IMR-90 (cell line): ENCODE data around the gene DENND1B. TPM values are rescaled to one million over a fixed set of nuclear protein-coding genes. Genes with fewer than 3 reads are reported as not detected.
A peak's percentile ranks its signal among the peaks of the same experiment; 100 is the strongest.

ENCODE experiments used
- ATAC-seq: fragments of 200-7000 bp; cut with Tn5 transposase; 2 replicates; pipeline ENCODE4 v1.9.1; 2020; ENCODE audit warnings: low read depth, mild to moderate bottlenecking, moderate library complexity
- BruUV-seq: library from RNA; stranded (reverse); fragments of 400-500 nt; replicated peaks from 2 replicates; lab custom pipeline; 2021; lab: Mats Ljungman, UMichigan
- CTCF ChIA-PET: fragments of 300-600 bp; formaldehyde crosslinking; extraction: SDS; loops from one replicate; lab custom pipeline; 2021; ENCODE audit warnings: antibody characterized with exemption; lab: Yijun Ruan, JAX
- POLR2A ChIA-PET: fragments of 300-600 bp; sonication (Branson Sonifier 250); formaldehyde crosslinking; loops from one replicate; lab custom pipeline; 2022; ENCODE audit warnings: antibody characterized with exemption; ENCODE audit not compliant: unreplicated experiment; lab: Charles Lee
- DNase-seq: peaks from one replicate; pipeline ENCODE4 v3.0.0; 2013
- H2AFZ ChIP-seq: replicated peaks from 2 replicates; pipeline ENCODE3; 2013; ENCODE audit warnings: low read length, mild to moderate bottlenecking; ENCODE audit not compliant: poor library complexity
- H2AK5ac ChIP-seq: 2 replicates; pipeline ENCODE4 v1.6.1; 2013; ENCODE audit warnings: low read depth, low read length, inconsistent platforms
- H2AK9ac ChIP-seq: replicated peaks from 2 replicates; pipeline ENCODE3; 2013; ENCODE audit warnings: mild to moderate bottlenecking, low read depth, low read length, moderate library complexity; ENCODE audit not compliant: poor library complexity
- H2BK120ac ChIP-seq: 2 replicates; pipeline ENCODE4 v1.6.1; 2013; ENCODE audit warnings: low read depth, low read length, inconsistent platforms
- H2BK15ac ChIP-seq: 3 replicates; pipeline ENCODE4 v1.6.1; 2013; ENCODE audit warnings: low read depth, low read length, inconsistent platforms
- H2BK20ac ChIP-seq: 2 replicates; pipeline ENCODE4 v1.6.1; 2013; ENCODE audit warnings: low read depth, mild to moderate bottlenecking, inconsistent platforms, low read length, moderate library complexity
- H2BK5ac ChIP-seq: 2 replicates; pipeline ENCODE4 v1.6.1; 2013; ENCODE audit warnings: mild to moderate bottlenecking, low read depth, low read length, inconsistent platforms; ENCODE audit not compliant: poor library complexity, severe bottlenecking
- H3K14ac ChIP-seq: replicated peaks from 2 replicates; pipeline ENCODE4 v1.6.1; 2013; ENCODE audit warnings: low read depth, low read length, inconsistent platforms
- H3K18ac ChIP-seq: 2 replicates; pipeline ENCODE4 v1.6.1; 2013; ENCODE audit warnings: low read depth, low read length, control low read depth
- H3K23ac ChIP-seq: 2 replicates; pipeline ENCODE4 v1.6.1; 2013; ENCODE audit warnings: low read depth, low read length, inconsistent platforms
- H3K27ac ChIP-seq: 2 replicates; pipeline ENCODE4 v1.5.1; 2013; ENCODE audit warnings: mild to moderate bottlenecking, control low read depth, low read length; ENCODE audit not compliant: insufficient read depth
- H3K27me3 ChIP-seq: 2 replicates; pipeline ENCODE4 v1.6.1; 2013; ENCODE audit warnings: low read length; ENCODE audit not compliant: control insufficient read depth, insufficient read depth
- H3K36me3 ChIP-seq: 2 replicates; pipeline ENCODE4 v1.6.1; 2013; ENCODE audit warnings: low read length, mixed read lengths; ENCODE audit not compliant: control insufficient read depth, insufficient read depth
- H3K4ac ChIP-seq: 2 replicates; pipeline ENCODE4 v1.6.1; 2013; ENCODE audit warnings: low read depth, low read length, inconsistent platforms
- H3K4me1 ChIP-seq: 2 replicates; pipeline ENCODE4 v1.6.1; 2013; ENCODE audit warnings: low read length, mixed read lengths; ENCODE audit not compliant: control insufficient read depth, insufficient read depth
- H3K4me2 ChIP-seq: 2 replicates; pipeline ENCODE4 v1.6.1; 2013; ENCODE audit warnings: low read depth, mild to moderate bottlenecking, control low read depth, low read length, moderate library complexity
- H3K4me3 ChIP-seq: 2 replicates; pipeline ENCODE4 v1.5.1; 2013; ENCODE audit warnings: low read depth, mild to moderate bottlenecking, control low read depth, low read length, moderate library complexity; ENCODE audit not compliant: insufficient read depth
- H3K56ac ChIP-seq: 2 replicates; pipeline ENCODE4 v1.6.1; 2013; ENCODE audit warnings: low read length, inconsistent platforms; ENCODE audit not compliant: insufficient read depth; ENCODE audit errors: extremely low read depth
- H3K79me1 ChIP-seq, 2 experiments: 2 replicates each; pipeline ENCODE4 v1.6.1; 2013; ENCODE audit warnings: low read length in 2 of 2, inconsistent platforms in 1 of 2, low read depth in 1 of 2
- H3K9ac ChIP-seq: 2 replicates; pipeline ENCODE4 v1.6.1; 2013; ENCODE audit warnings: low read depth, low read length, control low read depth
- H3K9me1 ChIP-seq: 2 replicates; pipeline ENCODE4 v1.6.1; 2013; ENCODE audit warnings: low read length, inconsistent platforms; ENCODE audit not compliant: insufficient read depth
- H3K9me3 ChIP-seq: 2 replicates; pipeline ENCODE4 v1.6.1; 2013; ENCODE audit warnings: low read length; ENCODE audit not compliant: control insufficient read depth, insufficient read depth
- H4K20me1 ChIP-seq: 2 replicates; pipeline ENCODE4 v1.6.1; 2013; ENCODE audit warnings: low read length, inconsistent platforms; ENCODE audit not compliant: insufficient read depth
- H4K5ac ChIP-seq: 2 replicates; pipeline ENCODE4 v1.6.1; 2013; ENCODE audit warnings: mild to moderate bottlenecking, low read depth, low read length, control low read depth
- H4K8ac ChIP-seq, 2 experiments: 2 replicates each; pipeline ENCODE4 v1.6.1; 2013; ENCODE audit warnings: low read depth in 2 of 2, low read length in 2 of 2, control low read depth in 1 of 2, inconsistent platforms in 1 of 2
- H4K91ac ChIP-seq: 2 replicates; pipeline ENCODE4 v1.6.1; 2013; ENCODE audit warnings: low read depth, low read length, inconsistent platforms; ENCODE audit not compliant: insufficient read depth
- BHLHE40 ChIP-seq: fragments of 150-350 bp; IDR thresholded peaks from 2 replicates; pipeline ENCODE4 v1.6.1; 2016; ENCODE audit warnings: mild to moderate bottlenecking, low read depth, low read length
- CEBPB ChIP-seq: IDR thresholded peaks from 2 replicates; pipeline ENCODE4 v1.6.1; 2012; ENCODE audit warnings: low read depth, low read length, improper control_type of control experiment
- MXI1 ChIP-seq: IDR thresholded peaks from 2 replicates; pipeline ENCODE4 v1.6.1; 2012; ENCODE audit warnings: low read depth, mild to moderate bottlenecking, low read length, moderate library complexity, borderline replicate concordance
- WGBS, 2 experiments: methylation state at CpG; one replicate each; pipeline versions ENCODE4 v1.1.5 to v1.1.7; 2013; ENCODE audit warnings: missing lambda C conversion rate in 2 of 2; ENCODE audit not compliant: insufficient read length in 1 of 2; ENCODE audit errors: extremely low coverage in 2 of 2; 5-methylcytosine and 5-hydroxymethylcytosine counted together
- dilution Hi-C: fragments of 300-500 bp; cut with HindIII; formaldehyde crosslinking; loops from one replicate; pipeline ENCODE4 v1.14.3; 2018; ENCODE audit warnings: low sequenced_read_pairs; ENCODE audit not compliant: unreplicated experiment
- in situ Hi-C: fragments of 300-500 bp; cut with MboI; formaldehyde crosslinking; loops from 3 replicates; pipeline ENCODE4 v1.14.3; 2019; ENCODE audit warnings: low sequenced_read_pairs, inconsistent platforms, mixed read lengths
- intact Hi-C: fragments of 100-400 bp; cut with micrococcal nuclease; formaldehyde crosslinking; loops from 2 replicates; pipeline ENCODE4 v1.10.0; 2022
- polyA plus RNA-seq, 3 experiments: library from polyadenylated mRNA; depleted of rRNA; stranded (reverse); fragments of >200 nt; gene quantifications; 2 replicates each; pipeline ENCODE4 v1.2.3, GENCODE V29; 2012; ENCODE audit warnings: low replicate concordance in 1 of 3
- total RNA-seq: library from RNA; depleted of rRNA; stranded (reverse); fragments of >200 nt; gene quantifications from 2 replicates; pipeline ENCODE4 v1.2.3, GENCODE V29; 2012

The DENND1B gene
- total and polyA plus RNA-seq, 2 of the 4 experiments (the other 2 are of a cell fraction): 4.0 to 24.2 TPM

DNA sequence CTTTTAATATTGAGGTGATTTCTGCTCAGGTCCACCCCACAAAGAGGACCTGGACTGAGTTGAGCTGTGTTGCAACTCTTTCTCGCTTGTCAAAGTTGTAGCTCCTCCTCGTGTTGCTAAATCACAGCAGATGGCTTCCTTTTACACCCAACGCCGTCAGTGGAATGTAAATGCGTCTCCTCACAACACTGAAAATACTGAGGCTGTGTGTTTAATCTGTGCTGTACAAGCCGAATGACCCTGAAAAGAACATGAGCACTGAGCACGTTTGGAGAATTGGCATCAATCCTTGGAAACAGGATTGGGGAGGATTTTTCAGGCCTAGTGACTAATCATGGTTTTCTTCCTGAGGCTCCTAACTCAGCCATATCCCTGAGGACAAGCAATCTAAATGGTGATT is 311.2 kb downstream of the DENND1B start:
- Histone ChIP-seq H2BK5ac (no peak overlapping the region), H3K9me3 (no peaks in the 10 kb centered on the region), H2BK15ac (no peak overlapping the region), H3K9ac (no peak overlapping the region), H3K23ac (no peak overlapping the region), H4K5ac (no peak overlapping the region), H4K8ac (no peak overlapping the region), H3K14ac (no peak overlapping the region), H3K27me3 (peaks cover 1% of the 10 kb centered on the region; the same call in 1 of the 2 replicates), H3K9me1 (no peaks in the 10 kb centered on the region), H3K18ac (no peak overlapping the region), H2AK9ac (no peak overlapping the region), H3K4me2 (peak overlapping the region; percentile 25), H3K4me3 (no peak overlapping the region), H3K36me3 (no peaks in the 10 kb centered on the region), H2AK5ac (no peak overlapping the region), H4K91ac (no peak overlapping the region), H4K20me1 (no peaks in the 10 kb centered on the region), H2BK20ac (no peak overlapping the region), H2BK120ac (no peak overlapping the region), H3K79me1 (no peaks in the 10 kb centered on the region), H3K56ac (no peak overlapping the region), H3K4me1 (no peaks in the 10 kb centered on the region), H3K27ac (no peak overlapping the region), H3K4ac (no peak overlapping the region), H2AFZ (peak overlapping the region; percentile 65)
- ATAC-seq (peak; percentile 93), DNase-seq (peak; percentile 79)
- ChIA-PET POLR2A (no interaction called here), CTCF (no interaction called here)
- dilution Hi-C loops: no loop called here
- peak; percentile 88 for TF ChIP-seq CEBPB
- no peak for TF ChIP-seq MXI1
- TF ChIP-seq BHLHE40: peak; percentile 51; the same call in 1 of the 2 replicates
- intact Hi-C loops: no loop called here
- no CpG with 5 or more reads among the region's 7 CpGs for WGBS, 2 experiments
- BruUV-seq: no TSS peak
- in situ Hi-C loops: no loop called here
